ENCODE results near the gene SDHB.

SDHB gene

GRCh38 chr1:16986962-16987361 lies 66.9 kb downstream of the SDHB start:
- TF ChIP-seq CTCF (IDR thresholded peaks at IDR 0.05; ENCODE audit: extremely low read depth, missing control alignments), result peak; percentile 60
- no peak for DNase-seq (ENCODE audit: low spot score)

DNA sequence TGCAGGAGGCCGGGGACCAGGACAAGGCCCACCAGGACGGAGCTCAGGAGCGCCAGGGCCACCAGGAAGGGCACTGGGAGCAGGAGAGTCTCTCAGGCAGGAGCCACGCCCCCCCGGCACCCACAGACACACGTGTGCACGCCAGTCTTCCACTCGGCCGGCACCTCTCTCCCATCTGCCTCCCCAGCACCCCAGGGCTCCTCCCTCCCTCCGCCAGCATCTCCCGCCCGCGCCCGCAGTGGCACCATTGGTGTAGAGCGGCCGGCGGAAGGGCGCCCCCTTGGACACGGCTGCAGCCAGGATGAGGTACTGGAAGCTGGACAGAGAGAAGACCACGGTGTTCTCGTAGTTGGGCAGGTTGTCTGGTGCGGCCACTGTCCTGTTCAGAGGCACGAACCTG lies 67.3 kb downstream of the SDHB start:
- TF ChIP-seq CTCF (IDR thresholded peaks at IDR 0.05; ENCODE audit: extremely low read depth, missing control alignments), result no peak
- no peak for DNase-seq (ENCODE audit: low spot score)

DNA sequence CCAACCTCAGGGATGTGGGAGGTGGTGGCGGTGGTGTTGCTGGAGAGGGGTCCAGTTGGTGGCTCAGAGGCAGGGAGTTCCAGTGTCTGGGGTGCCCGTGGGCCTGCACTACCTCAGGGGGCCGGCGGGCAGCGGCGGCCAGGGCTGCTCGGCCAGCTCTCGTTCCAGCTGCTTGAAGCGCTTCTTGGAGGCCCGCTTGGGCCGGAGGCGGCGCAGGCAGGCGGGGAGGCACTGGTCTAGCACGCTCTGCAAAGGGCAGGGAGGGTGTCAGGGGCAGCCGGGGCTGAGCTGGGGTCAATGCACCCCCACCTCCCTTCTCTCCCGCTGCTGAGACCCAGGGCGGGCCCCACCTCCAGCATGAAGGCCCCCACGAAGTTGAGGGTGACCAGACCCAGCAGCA lies 67.7 kb downstream of the SDHB start:
- no peak for TF ChIP-seq CTCF (IDR thresholded peaks at IDR 0.05; ENCODE audit: extremely low read depth, missing control alignments)
- DNase-seq (ENCODE audit: low spot score), result no peak

- TF ChIP-seq CTCF (IDR thresholded peaks at IDR 0.05; ENCODE audit: extremely low read depth, missing control alignments), result no peak
- DNase-seq (ENCODE audit: low spot score), result no peak
Observed at GRCh38 chr1:16984717-16985116, 69.1 kb downstream of the SDHB start.

DNA sequence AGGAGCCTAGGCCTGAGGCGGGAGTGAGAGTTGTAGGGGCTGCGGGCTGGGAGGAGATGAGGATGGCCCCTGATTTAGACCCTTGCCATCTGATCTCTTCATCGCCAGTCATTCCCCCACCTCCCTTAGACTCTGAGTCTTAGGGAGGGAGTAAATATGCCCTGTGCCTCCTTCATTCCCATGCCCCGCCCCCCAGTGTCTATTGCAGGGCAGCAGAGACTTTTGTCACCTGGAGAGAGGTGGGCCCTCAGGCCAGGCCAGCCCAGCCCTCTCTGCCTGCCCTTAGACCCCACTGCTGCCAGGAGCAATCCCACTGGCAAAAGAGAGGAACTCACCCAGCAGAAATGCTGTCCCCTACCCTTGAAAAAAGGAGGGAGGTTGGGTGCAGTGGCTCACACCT lies 70.2 kb downstream of the SDHB start:
- no peak for TF ChIP-seq CTCF (IDR thresholded peaks at IDR 0.05; ENCODE audit: extremely low read depth, missing control alignments)

DNA sequence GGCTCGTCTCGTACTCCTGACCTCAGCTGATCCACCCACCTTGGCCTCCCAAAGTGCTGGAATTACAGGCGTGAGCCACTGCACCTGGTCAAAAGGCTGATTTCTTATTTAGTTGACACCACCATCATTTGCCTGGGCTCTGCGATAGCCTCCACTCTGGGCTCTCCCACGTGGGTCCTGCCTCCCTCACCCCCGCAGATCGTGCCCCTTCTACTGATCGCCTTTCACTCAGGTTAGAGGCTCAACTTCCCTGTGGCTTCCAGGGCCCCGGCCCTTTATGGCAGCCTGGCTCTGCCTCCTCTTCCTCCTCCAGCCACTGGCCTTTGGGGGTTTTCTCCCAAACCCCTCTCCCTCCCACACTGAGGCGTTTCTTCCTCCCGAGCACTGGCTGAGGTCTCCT lies 70.9 kb downstream of the SDHB start:
- no peak for DNase-seq (ENCODE audit: low spot score)
- TF ChIP-seq CTCF (IDR thresholded peaks at IDR 0.05; ENCODE audit: extremely low read depth, missing control alignments), result no peak

More for the DNA sequence above, 70.2 kb downstream of the SDHB start:
- no peak for DNase-seq (ENCODE audit: low spot score)

- no peak for DNase-seq (ENCODE audit: low spot score)
- no peak for TF ChIP-seq CTCF (IDR thresholded peaks at IDR 0.05; ENCODE audit: extremely low read depth, missing control alignments)
Observed at GRCh38 chr1:16981269-16981849, 72.5 kb downstream of the SDHB start.
